Upper lobe of left lung (tissue), 4 donors: ENCODE measurements around the gene USP53.

Experiments used
- CTCF ChIP-seq, 6 experiments: fragments of 450-650 bp in 4 of 6; fragments of 200-600 bp in 2 of 6; sonication (generic) in 2 of 6; IDR thresholded peaks; one replicate each; pipeline ENCODE4 v1.5.1; 2016 to 2019; ENCODE audit warnings: antibody characterized with exemption in 6 of 6
- POLR2AphosphoS5 ChIP-seq, 2 donors: sonication (generic); formaldehyde crosslinking; IDR thresholded peaks; one replicate each; pipeline ENCODE4 v1.5.1; 2017; ENCODE audit warnings: antibody characterized with exemption in 2 of 2

GRCh38 chr4:119246177-119246733 lies 33.7 kb downstream of the USP53 start:
- TF ChIP-seq CTCF (IDR thresholded peaks at IDR 0.05) (no peak), POLR2AphosphoS5 (IDR thresholded peaks at IDR 0.05) (no peak)
